Gastroesophageal sphincter (tissue), 3 donors: Measurements from ENCODE around the gene CDH23.

Source experiments
- CTCF ChIP-seq, 4 experiments: fragments of 200-600 bp in 2 of 4; fragments of 450-650 bp in 2 of 4; sonication (generic) in 1 of 4; IDR thresholded peaks; one replicate each; pipeline ENCODE4 v1.5.1; 2017 to 2019; ENCODE audit warnings: antibody characterized with exemption in 4 of 4, mild to moderate bottlenecking in 2 of 4, moderate library complexity in 2 of 4
- POLR2AphosphoS5 ChIP-seq: sonication (generic); formaldehyde crosslinking; IDR thresholded peaks from one replicate; pipeline ENCODE4 v1.6.1; 2017; ENCODE audit warnings: antibody characterized with exemption

GRCh38 chr10:71658467-71658745, 261.7 kb downstream of the CDH23 start:
- TF ChIP-seq CTCF (IDR thresholded peaks at IDR 0.05): no peak
- TF ChIP-seq POLR2AphosphoS5: no peak
